GM18951 (cell line): ENCODE data around the gene CDH7.

ENCODE experiments used
- POLR2A ChIP-seq: IDR thresholded peaks from 4 replicates; pipeline ENCODE4 v1.6.1; 2011; ENCODE audit warnings: mild to moderate bottlenecking; ENCODE audit not compliant: insufficient read length, insufficient read depth; ENCODE audit errors: extremely low read depth
- in situ Hi-C: fragments of 300-500 bp; cut with MboI; formaldehyde crosslinking; loops from one replicate; pipeline ENCODE4 v1.12.0; 2022; ENCODE audit warnings: low sequenced_read_pairs, mixed read lengths, inconsistent platforms; ENCODE audit not compliant: unreplicated experiment

Gene CDH7

GRCh38 chr18:65792456-65793074 lies 41.8 kb downstream of the CDH7 start:
- in situ Hi-C loops = no loop called here
- TF ChIP-seq POLR2A = no peak

DNA sequence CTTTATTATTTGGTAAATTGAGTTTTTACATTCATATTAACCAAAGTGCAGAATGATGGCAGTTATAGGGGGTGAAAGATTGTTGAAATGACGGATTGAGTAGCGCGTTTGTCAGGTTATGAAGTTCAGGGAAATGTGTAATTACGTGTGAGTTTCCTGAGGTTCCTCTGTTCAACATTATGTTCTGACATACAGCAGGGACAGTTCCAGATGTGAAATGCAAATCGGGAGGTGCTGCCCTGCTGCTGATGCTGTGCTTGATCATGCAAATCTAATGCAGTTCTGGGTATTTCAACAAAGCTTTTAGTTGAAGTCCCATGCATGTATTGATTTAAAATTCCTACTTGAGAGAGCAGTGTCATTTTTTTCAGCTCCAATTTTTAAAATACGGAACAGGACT lies 57.9 kb downstream of the CDH7 start:
- no peak for TF ChIP-seq POLR2A
- in situ Hi-C loops = no loop called here

GRCh38 chr18:65811307-65811706 lies 60.5 kb downstream of the CDH7 start:
- in situ Hi-C loops = no loop called here
- TF ChIP-seq POLR2A = no peak

DNA sequence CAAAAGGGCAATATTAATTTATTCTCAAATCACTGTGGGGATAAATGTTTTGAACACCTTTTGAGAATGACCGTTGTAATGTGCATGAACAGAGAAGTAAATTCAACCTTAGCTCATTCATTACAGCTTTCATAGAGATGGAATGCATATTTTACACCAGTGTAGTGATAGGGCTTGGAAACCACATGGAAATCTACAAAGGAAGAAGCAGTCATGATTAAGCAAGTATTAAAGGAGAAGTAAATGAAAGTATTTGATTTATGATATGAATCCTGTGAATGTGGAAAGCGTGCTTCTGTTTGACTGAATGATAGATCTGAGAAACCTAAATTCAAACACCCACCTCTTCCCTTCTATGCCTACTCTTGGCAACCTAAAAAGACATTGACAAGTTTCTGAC lies 64.7 kb downstream of the CDH7 start:
- no peak for TF ChIP-seq POLR2A
- in situ Hi-C loops = no loop called here

- in situ Hi-C loops = no loop called here
- TF ChIP-seq POLR2A = no peak
Measured at GRCh38 chr18:65817178-65817577, 66.4 kb downstream of the CDH7 start.

DNA sequence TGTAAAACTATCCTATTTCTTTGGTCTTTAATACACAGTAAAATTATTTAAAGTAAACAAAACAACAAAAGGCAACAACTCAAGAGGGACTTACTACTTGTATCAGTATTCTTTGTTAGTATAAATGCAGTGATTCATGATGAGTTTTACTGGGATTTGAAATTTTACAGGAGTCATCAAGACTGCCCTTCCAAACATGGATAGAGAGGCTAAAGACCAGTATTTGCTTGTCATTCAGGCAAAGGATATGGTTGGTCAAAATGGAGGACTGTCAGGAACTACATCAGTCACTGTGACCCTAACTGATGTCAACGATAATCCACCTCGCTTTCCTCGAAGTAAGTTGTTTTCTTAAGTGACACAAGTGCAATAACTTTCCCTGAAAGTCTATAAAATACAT lies 71.1 kb downstream of the CDH7 start:
- in situ Hi-C loops = no loop called here
- no peak for TF ChIP-seq POLR2A

DNA sequence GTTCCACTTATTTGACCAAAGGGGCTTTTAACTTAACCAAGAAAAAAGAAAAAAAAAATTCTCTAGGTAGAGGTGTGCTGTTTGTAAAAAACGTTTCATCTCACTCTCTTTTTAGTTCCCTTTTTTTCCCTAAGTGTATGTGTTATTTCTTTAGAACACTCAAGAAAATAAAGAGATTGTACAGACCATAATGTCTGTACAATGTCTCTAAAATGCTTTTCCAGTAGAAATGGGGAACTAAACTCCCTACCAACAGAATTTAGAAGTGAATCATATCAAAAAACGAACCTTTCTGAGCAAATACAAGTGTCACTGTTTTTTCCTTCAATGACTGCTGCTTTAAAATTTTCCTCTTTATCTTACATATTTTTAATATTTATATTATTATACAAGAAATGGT lies 72.0 kb downstream of the CDH7 start:
- in situ Hi-C loops = no loop called here
- TF ChIP-seq POLR2A = no peak

DNA sequence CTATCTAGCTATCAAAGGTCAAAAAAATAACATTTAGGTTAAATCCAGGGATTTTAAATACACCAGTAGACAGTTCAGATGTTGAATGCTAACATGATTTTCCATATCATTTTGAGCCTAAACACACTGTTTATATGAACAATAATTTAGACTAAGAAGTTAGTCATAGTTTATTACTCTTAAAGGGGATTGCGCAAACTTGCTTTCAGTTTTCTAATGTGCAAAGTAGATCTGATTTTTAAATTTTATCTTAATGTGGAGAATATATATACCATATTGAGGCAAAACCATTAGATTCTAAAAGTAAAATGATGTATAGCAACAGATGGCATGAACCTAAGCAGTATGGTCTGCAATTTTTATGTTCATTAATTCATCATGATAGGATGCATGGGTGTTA lies 76.6 kb downstream of the CDH7 start:
- in situ Hi-C loops = no loop called here

GRCh38 chr18:65835881-65836280 lies 85.1 kb downstream of the CDH7 start:
- no peak for TF ChIP-seq POLR2A
- in situ Hi-C loops = no loop called here

More for the DNA sequence above, 76.6 kb downstream of the CDH7 start:
- TF ChIP-seq POLR2A = no peak

GRCh38 chr18:65846107-65846506 lies 95.3 kb downstream of the CDH7 start:
- TF ChIP-seq POLR2A = no peak
- in situ Hi-C loops = no loop called here

DNA sequence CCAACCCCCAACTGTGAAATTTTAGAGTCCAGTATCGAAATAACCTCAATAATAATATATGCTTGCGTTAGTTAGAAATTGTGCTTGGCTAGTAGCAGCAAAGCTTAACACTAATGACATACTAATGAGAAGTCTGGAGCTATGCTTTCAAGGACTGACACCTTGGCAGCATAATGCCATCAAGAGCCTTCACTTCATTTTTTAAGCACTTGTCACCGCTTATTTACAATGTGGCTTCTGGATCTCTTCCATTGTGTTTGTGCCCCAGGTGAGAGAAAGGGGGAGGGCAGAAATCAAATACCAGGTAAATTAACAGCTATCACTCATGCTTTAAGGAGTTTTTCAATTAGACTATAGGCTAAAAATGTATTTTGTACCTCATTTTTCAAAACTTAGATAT lies 101.5 kb downstream of the CDH7 start:
- TF ChIP-seq POLR2A = no peak
- in situ Hi-C loops = no loop called here

DNA sequence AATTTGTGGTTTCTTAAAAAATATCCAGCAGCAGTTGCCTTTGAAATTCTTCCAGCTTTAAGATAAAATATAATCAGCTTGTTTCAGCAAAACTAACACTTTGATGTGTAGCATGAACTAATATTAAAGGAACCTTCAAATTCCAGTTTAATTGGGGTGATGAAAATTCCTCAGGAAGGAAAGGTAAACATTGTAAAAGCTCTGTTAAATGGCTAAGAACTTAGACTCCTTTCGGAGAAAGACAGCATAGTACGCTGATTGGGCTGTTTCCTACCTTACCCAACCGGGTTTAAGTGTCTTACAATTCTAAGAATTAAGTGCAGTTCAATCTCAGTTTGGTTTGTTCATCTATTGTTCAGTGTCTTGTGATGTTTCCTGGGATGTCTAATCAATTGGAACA lies 108.3 kb downstream of the CDH7 start:
- in situ Hi-C loops = no loop called here
- no peak for TF ChIP-seq POLR2A

DNA sequence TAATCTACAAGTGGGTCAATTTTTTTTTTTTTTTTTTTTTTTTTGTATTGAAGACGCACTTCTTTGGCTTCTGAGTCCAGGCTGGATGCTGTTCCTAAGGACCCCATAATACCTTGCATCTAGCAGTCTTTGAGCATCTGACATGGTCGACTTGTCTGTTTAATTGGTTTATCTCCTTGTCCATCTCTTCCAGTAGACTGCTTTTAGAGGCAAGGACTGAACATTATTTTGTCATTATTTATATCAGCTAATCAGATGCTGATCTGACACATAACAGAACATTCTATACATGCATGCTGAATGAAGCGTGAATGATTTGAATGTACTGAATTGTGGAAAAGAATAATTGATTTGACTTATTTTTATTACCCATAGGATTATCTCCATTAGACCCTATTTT lies 118.7 kb downstream of the CDH7 start:
- in situ Hi-C loops = no loop called here
- TF ChIP-seq POLR2A = no peak

DNA sequence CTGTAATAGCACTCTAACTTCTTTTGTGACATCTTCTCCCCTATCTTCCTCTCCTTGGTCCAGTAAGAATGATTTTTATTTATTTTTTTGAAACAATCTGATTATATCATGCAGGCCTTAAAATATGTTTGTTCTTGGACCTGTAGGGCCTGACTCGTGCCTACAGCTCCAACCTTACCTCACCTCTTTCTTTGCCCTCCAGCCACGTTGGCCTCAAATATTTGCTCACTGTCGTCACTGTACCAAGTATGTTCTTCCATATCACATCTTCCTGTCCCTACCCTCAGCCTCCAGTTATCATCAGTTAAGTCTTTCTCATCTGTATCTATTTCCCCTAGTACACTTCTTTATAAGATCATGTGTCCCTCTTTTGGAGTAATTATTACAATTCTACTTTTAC lies 125.5 kb downstream of the CDH7 start:
- TF ChIP-seq POLR2A = no peak
- in situ Hi-C loops = no loop called here

- TF ChIP-seq POLR2A = no peak
- in situ Hi-C loops = no loop called here
Measured at GRCh38 chr18:65897292-65897691, 146.5 kb downstream of the CDH7 start.
